NCI-H1092 (cell line): ENCODE measurements around the gene SEMA3C.

Source experiments
- DNase-seq: peaks from one replicate; lab custom pipeline; 2025; lab: John Stamatoyannopoulos, UW

Gene SEMA3C

GRCh38 chr7:80734011-80734410, 184.8 kb downstream of the SEMA3C start:
- no peak for DNase-seq

- DNase-seq, result no peak
Observed at GRCh38 chr7:80733333-80733915, 185.4 kb downstream of the SEMA3C start.

- no peak for DNase-seq
Observed at GRCh38 chr7:80732630-80733029, 186.2 kb downstream of the SEMA3C start.

- no peak for DNase-seq
Observed at GRCh38 chr7:80731281-80731680, 187.6 kb downstream of the SEMA3C start.

- no peak for DNase-seq
Observed at GRCh38 chr7:80729591-80730320, 189.1 kb downstream of the SEMA3C start.

GRCh38 chr7:80726666-80727065, 192.2 kb downstream of the SEMA3C start:
- no peak for DNase-seq

- no peak for DNase-seq
Observed at GRCh38 chr7:80725181-80725611, 193.7 kb downstream of the SEMA3C start.

- no peak for DNase-seq
Observed at GRCh38 chr7:80724249-80724871, 194.5 kb downstream of the SEMA3C start.

GRCh38 chr7:80722616-80723195, 196.1 kb downstream of the SEMA3C start:
- no peak for DNase-seq

GRCh38 chr7:80721883-80722615, 196.8 kb downstream of the SEMA3C start:
- DNase-seq, result no peak

GRCh38 chr7:80720146-80720545, 198.7 kb downstream of the SEMA3C start:
- DNase-seq, result no peak

GRCh38 chr7:80719261-80719660, 199.6 kb downstream of the SEMA3C start:
- no peak for DNase-seq

- no peak for DNase-seq
Observed at GRCh38 chr7:80711531-80711930, 207.3 kb downstream of the SEMA3C start.

GRCh38 chr7:80708123-80708522, 210.7 kb downstream of the SEMA3C start:
- DNase-seq, result no peak

GRCh38 chr7:80707318-80707717, 211.5 kb downstream of the SEMA3C start:
- no peak for DNase-seq

- no peak for DNase-seq
Observed at GRCh38 chr7:80705130-80705781, 213.6 kb downstream of the SEMA3C start.

- no peak for DNase-seq
Observed at GRCh38 chr7:80703272-80703671, 215.6 kb downstream of the SEMA3C start.

GRCh38 chr7:80699721-80700256, 219.1 kb downstream of the SEMA3C start:
- no peak for DNase-seq

- DNase-seq, result peak; percentile 68
Observed at GRCh38 chr7:80699045-80699638, 219.7 kb downstream of the SEMA3C start.
